ENCODE results near the gene WIPI1.
"Not testable (repeated sequence)": the region's sequence is repeated elsewhere in the genome, so short reads cannot be mapped to it uniquely, and the experiment has no call there.

WIPI1 gene, protein sequence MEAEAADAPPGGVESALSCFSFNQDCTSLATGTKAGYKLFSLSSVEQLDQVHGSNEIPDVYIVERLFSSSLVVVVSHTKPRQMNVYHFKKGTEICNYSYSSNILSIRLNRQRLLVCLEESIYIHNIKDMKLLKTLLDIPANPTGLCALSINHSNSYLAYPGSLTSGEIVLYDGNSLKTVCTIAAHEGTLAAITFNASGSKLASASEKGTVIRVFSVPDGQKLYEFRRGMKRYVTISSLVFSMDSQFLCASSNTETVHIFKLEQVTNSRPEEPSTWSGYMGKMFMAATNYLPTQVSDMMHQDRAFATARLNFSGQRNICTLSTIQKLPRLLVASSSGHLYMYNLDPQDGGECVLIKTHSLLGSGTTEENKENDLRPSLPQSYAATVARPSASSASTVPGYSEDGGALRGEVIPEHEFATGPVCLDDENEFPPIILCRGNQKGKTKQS

DNA sequence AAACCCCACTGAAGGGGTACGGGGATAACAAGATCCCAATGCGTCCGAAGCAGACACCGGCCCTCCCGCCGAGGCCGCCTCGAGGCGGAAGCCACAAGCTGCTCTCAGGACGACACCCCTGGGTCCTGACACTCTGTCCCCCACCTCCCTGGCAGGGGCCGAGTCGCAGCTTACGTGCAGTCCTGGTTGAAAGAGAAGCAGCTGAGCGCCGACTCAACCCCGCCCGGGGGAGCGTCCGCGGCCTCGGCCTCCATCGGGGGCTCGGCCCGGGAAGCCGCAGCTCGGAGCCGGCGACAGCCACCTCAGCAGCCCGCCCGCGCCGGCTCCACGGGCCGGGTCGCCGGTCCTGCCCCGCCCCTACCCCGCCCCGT lies at the start of gene WIPI1:
Gene WIPI1 (minus strand): TSS at position 329 of the 371 bp plus-strand sequence. CDS start 75 bp downstream, at position 254.
- DNase-seq (ENCODE audit: low read depth) = no peak

DNA sequence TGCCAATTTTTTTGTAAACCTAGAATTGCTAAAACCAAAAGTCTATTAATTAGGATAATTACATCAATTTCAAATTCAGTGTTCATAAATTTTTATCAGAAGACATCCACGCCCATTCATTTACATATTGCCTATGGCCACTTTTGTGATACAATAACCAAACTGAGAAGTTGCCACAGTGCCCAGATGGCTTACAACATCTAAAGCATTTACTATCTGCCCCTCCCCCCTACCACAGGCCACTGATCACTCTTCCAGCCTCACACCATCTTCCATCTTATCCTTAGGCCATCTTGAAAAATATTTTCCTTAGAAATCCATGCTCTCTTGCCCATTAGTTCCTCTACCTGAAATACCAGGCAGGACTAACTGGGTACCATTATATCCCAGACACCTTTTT lies 48.7 kb upstream of the WIPI1 start:
- DNase-seq (ENCODE audit: low read depth) = no peak

DNA sequence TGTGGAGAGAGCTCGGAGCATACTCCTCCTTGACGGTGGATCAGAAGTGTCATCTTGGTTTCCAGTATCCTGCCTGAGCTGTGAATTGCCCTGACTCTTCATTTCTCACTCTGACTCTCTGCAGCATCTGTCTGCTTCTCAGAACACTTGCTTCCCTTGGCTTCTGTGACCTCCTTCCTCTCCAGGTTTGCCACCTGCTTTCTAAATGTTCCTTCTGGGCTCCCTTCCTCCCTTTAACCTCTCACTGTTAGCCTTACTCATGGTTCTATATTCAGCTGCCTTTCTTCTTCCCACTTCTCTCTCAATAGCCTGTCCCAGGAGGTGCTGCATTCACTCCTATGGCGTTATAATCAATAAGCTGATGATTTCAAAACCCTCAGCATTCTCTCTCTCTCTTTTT lies 43.8 kb upstream of the WIPI1 start:
- no peak for DNase-seq (ENCODE audit: low read depth)

DNA sequence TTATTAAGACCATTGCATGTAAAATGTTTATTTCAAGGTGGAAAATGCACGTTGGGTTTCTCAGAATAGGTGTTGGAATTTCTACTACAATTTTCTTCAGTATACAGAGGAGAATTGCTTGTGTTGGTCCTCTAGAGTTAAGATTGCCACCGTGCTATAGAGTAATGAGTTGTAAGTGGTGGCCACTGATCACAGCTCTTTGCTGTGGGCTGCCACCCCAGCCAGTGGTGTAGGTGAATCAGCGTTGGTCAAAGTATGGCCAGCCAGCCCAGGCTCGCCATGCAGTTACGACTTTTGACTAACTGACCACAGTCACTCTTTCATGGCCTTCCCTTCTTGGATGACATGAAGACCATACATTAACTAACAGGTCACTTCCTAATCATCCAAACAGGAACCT lies 42.3 kb upstream of the WIPI1 start:
- DNase-seq (ENCODE audit: low read depth) = no peak

DNA sequence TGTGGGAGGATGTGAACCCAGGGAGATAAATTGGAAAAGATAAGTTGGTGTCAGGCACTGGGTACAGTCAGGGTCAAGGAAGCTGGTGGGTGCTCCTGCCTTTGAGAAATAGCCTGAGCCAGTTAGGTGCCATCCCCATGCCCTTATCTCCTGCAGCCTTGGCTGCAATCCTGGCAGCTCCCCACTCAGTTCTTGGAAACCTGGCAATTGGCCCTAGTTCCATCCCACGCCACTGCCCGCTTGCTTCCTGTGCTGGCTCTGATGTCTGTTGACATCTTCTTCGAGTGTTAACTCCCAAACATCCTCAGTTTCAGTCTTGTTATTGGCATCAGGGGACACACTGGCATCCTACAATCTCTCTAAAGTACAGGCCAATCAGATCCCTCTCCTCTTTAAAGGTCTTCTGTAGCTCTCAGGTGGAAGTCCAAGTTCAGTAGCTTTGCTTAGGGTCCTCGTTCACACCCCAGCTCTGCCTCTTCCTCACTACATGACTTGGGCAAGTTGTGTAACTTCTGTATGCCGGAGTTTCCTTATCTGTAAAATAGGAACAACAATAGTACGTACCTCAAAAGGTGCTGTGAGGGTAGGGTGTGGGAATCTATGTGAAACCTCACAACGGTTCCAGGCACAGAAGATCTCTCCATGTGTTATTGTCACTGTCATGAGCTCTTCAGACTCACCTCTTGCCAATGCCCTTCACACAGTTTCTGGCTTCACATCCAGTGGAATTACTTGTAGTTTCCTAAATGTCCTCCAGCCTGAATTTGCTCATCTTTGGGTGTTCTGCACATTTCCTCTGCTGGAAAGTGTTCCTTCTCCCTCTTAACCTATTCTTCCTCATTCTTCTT lies 41.4 kb upstream of the WIPI1 start:
- DNase-seq (ENCODE audit: low read depth) = no peak

DNA sequence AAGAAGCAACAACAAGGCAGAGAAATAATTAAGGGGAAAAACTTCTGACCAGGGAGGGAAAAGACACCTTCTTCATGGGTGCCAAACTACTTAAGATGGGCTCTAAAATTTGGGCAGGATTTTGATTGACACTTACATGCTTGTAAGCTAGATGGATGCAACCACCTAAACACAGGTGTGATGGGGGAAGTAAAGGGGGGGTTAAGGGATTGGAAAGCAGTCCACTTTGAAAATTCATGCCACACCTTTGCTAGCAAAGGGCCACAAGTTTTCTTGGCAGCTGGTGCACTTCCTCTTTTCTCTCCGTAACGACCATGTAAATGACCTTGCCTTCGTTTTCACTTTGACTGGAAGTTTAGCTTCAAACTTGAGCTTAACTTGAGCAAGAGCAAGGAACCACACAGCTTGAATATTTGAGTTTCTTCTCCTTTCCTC lies 40.6 kb upstream of the WIPI1 start:
- DNase-seq (ENCODE audit: low read depth) = no peak

DNA sequence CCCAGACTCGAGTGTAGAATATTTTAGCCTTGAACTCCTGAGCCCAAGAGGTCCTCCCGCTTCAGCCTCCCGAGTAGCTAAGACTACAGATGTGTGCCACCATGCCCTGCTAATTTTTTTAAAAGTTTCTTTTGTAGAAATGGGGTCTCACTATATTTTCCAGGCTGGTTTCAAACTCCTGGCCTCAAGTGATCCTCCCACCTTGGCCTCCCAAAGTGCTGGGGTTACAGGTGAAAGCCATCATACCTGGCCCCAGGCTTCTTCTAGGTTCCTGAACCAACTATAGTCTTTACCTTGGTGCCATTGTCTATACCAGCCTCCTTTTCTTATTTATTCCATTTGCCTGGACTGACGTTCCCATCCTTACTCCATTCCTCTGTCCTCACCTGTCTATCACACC lies 37.8 kb upstream of the WIPI1 start:
- DNase-seq (ENCODE audit: low read depth) = no peak

DNA sequence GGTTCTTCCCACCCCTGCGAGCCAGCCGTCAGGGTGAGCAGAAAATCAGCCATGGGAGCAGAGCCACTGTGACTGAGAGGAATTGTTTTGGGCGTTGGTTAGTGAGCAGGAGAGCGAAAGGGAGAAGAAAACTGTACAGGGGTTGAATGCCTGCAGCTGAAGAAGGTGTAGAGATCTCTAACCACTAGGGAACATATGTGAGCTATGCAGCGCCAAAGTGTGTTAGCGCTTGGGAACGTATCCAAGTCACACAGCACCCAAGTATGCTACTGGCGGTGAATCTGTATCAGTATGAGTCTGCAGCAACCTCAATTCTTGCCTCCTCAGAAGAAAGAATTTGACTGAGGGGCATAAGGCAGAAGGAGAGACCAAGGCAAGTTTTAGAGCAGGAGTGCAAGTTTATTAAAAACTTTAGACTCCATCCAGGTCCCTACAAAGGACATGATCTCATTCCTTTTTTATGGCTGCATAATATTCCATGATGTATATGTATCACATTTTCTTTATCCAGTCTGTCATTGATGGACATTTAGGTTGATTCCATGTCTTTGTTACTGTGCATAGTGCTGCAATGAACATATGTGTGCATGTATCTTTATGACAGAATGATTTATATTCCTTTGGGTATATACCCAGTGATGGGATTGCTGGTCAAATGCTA lies 35.2 kb upstream of the WIPI1 start:
- not testable (repeated sequence) for DNase-seq (ENCODE audit: low read depth)

DNA sequence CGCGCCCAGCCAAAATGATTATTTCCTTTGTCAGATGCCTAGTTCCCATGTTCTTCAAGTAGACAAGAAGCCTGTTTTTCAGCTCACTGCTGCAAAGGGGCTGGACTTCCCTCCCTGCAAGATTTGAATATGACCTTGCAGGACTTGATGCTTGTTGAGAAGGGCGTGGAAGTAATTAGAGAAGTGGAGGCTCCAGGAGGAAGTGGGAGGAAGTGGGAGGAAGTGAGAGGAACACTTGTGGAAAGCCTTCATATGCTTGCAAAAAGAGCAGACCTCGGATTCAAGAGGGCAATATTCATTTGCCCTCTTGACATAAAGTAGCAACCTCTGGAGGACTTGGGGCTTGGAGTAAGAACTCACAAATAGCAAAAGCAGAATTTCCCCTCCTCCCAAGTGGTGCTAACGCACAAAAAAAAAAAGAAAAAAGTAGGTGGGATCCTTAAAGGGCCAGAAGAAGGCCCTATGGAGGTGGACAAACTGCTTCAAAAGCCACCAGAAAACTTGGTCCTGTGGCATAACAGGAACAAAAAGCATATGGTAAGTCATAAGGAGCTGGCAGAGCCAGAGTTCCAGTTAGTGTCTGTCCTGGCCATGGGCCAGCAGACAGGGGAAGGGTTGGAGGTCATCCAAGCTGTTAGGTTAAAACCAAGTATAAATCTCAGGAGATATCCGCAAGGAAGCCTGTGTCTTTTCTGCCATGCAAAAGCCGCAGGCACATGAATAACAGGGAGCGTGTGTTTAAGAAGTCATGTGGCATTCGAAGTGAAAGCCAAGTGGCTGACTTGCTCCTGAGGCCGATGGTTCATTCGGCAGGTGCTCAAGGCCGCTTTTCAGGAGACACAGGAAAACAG lies 34.3 kb upstream of the WIPI1 start:
- no peak for DNase-seq (ENCODE audit: low read depth)

DNA sequence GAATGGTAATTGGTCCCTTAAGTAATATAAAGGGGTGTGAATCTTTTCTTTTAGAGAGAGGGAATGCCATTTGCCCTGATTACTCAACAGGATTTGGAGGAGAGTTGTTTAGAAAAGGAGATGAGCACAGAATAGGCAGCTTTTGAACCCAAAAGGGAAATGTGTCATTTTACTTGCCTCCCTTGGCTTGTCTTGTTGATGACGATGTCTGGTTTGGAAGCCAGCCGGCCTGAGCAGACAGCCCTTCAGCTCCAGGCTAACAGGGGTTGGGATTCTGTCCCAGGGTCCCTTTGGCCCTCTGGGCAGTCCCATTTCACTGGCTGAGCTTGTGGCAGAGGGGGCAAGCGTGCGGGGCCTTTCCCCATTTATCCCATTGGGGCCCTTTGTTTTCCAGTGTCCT lies 32.6 kb upstream of the WIPI1 start:
- DNase-seq (ENCODE audit: low read depth) = no peak

DNA sequence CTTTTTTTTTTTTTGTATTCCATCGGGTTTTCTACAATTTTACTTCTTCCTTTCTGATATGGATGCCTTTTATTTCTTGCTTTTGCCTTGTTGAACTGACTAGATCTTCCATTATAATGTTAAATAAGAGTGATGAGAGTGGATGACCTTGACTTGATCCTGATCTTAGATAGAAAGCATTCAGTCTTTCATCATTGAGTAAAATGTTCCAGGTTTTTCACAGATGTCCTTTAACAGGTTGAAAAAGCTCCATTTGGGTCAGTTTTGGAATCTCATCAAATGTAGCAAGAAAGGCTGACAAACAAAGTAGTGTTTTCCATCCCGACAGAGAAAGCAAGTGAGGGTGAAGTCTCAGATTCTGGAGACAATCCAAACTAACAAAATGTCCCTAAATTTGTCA lies 27.2 kb upstream of the WIPI1 start:
- DNase-seq (ENCODE audit: low read depth) = no peak

DNA sequence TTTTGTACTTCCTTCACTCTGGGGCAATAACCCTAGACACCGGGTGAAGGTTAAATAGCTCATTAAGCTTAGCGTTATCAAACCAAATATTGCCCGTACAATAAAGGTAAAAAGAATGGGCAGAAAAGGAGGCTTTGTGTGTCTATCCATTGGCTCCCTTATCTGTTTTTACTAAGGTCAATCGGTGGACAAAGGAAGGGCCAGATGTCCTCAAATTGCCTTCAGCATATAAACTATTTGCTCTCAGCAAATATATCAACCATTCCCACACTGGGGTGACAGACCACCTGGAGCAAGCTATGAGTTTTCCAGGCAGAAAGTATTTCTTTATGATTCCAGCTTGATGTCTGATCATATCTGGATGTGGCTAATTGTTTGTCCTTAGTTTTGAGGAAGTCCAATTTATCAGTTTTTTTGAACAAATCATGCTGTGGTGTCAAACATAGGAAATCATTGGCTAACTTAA lies 25.3 kb upstream of the WIPI1 start:
- DNase-seq (ENCODE audit: low read depth) = no peak

DNA sequence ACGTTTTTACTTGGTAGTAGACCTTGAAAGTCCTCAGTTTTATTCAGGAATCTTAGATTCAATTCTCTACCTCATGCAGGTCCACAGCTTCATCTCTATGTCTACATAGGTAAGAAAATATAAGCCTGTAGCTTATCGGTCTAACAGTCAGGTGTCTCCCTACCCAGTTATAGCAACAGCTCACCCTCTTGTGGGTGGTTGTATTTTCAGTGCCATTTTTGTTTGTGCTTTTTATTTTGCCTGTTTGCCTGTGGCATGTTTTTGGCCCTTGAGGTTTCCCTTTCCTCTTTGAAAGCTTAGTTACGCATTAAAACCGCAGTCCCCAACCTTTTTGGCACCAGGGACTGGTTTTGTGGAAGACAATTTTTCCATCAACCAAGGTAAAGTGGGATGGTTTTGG lies 23.6 kb upstream of the WIPI1 start:
- DNase-seq (ENCODE audit: low read depth) = no peak

DNA sequence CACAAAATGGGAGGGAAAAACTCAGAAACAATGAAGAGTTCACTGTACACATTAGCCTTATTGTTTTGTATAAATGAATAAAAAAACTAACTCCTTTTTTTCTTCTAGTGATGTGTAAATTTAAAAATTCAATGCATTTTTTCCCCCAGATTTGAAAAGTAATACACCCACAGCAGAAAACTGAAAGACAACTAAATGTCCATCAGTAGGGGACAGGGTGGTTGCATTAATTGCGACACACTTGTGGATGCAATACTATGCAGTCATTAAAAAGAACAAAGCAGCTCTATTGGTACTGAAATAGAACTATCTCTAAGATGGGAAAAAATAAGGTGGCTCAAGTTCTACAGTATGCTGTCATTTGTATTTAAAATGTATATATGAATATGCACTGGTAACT lies 13.7 kb upstream of the WIPI1 start:
- DNase-seq (ENCODE audit: low read depth) = no peak

DNA sequence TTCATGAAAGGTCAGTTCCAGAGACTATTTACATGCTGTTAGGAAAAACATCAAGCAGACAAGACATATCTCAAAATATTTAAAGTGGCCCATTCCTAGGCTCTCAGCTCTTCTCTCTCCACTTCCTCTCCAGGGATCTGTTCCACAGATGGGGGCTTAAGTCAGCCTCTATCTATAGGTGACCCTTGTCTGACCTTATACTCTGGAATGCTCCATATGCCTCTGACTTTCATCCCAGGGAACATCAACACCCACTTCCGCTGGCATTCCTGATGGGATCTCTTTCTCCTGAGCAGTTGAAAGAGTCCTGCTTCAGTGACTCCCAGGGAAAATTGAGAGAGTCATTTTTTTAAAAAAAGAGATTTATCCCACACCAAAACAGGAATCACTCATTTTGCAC lies 11.5 kb upstream of the WIPI1 start:
- DNase-seq (ENCODE audit: low read depth) = no peak

DNA sequence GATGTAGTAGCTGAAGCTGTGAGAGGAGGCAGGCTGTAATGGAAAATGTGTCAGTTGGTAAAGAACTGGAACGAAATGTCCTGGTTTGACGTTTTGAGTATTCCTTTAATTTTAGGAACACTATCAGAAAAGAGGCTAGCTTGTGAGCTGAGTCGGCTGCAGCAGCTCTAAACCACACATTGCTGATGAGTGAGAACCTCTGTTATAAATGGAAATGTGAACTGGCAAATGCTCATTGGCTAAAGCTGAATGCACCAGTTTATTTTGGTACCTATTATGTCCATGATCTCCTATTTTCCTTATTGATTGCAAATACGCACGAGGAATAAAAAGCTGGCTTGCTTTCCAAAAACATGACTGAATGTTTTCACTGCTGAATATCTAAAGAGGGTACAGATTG lies 11.0 kb upstream of the WIPI1 start:
- no peak for DNase-seq (ENCODE audit: low read depth)

DNA sequence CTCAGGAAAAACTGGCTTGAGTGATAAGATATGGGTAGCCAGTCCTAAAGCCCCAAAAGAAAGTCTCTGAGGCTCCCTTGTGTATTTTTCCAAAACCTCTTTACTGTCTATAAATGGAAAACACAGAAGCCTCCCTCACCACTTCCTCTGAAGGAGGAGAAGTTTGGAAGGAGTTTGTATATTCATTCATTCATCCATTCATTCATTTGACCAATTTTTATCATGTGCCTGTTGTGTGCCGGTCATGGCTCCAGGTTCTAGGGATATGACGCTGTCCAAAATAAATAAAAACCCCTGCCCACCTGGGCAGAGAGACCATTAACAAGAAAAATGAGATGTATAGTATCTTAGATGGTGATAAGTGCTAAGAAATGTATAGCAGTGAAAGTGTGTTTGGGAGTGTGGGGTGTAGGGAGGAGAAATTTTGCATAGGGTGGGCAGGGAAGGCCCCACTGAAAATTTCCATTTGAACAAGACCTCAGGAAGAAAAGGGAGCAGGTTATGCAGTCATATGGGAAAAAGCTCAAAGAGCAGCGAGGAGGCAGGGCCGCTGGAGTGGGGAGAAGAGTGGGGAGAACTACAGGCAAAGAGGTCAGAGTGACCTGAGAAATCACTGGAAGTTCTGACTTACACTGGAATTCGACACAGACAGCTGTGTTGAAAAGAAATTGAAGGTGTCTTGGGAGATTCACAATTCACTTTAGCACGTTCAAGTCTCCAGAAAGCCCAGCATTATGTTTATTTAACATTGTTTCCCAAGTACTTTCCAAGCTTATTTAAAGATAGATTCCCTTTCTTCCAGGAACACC lies 6.1 kb upstream of the WIPI1 start:
- DNase-seq (ENCODE audit: low read depth) = no peak

DNA sequence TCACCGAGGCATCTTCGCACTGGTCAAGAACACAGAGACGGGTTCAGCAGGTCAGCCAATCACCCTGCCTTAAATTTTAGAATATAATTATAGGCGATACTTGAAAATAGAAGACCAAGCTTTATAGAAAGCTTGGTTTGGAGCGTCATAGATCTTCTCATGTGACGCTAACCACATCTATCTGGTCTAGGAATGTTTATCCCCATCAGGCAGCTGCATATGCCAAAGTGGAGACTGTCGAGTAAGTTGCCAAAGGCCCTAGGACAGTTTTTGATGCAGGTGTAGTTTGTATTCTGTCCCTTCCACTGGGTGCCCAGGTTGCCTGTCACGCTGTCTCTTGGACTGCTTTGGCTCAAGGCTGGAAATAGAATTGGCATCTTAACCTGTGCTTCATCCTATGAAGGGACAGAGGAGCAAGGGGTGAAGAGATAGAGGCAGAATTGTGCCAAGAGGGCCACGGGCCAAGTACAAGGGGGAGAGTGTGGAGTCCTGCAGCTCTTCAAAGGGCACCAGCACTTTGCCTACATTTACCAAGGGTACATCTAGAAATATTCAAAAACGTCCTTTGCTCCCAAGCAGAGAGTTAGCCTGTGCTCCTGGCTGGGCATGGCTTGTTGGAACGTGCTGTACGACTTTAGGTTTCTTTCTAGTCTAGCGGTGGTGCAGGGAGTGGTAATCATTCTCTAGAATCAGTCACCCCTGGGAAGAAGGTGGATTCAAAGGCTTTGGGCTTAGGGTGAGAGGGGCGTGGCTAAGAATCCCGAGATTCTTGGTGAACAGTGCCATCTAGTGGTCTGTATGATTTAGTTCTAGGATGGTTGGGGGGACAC lies 5.3 kb upstream of the WIPI1 start:
- DNase-seq (ENCODE audit: low read depth) = peak; percentile 23

DNA sequence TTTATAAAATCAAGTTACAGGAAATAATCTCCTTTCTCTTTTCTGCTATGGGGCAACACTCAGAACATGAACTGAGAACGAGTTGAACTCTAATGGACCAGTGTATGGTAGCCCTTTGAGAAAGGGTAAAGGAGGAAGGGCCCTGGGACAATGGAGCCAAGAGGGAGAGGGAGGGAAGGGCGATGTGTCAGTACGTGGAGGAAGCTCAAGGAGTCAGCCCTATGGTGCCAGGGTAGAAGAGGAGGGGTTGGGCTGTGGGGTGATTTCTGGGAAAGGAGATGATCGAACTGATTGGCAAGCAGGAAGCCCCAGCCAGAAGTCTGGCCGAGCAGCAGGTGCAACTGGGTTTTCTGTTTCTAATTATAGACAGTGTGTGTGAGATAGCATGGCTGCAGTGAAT lies 4.3 kb upstream of the WIPI1 start:
- no peak for DNase-seq (ENCODE audit: low read depth)

DNA sequence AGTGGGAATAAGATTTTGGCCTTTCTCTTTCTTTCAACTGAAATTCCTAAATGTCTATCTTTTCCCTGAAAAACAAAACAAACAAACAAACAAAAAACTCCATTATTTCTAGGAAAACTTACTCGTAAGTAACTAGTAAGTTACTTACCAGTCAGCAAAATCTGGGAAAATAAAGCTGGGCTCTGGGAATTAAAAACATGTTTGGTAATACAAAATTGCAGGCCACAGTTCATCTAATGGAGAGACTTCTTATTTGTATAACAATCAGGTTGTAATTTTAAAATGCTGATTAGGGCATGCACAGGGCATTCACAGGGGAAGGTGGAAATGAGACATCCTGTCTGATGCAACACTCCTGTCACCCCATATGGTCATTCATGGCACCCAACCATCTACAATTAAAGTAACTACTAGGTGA lies 3.8 kb upstream of the WIPI1 start:
- no peak for DNase-seq (ENCODE audit: low read depth)

Measured in GM04503 (cell line).